Amygdala (tissue), 56 donors: ENCODE data around the gene CA10.
A peak's percentile ranks its signal among the peaks of the same experiment; 100 is the strongest.

Experiments used
- DNase-seq, 56 donors: peaks; one replicate each; lab custom pipeline; 2025; lab: John Stamatoyannopoulos, UW

The CA10 gene

DNA sequence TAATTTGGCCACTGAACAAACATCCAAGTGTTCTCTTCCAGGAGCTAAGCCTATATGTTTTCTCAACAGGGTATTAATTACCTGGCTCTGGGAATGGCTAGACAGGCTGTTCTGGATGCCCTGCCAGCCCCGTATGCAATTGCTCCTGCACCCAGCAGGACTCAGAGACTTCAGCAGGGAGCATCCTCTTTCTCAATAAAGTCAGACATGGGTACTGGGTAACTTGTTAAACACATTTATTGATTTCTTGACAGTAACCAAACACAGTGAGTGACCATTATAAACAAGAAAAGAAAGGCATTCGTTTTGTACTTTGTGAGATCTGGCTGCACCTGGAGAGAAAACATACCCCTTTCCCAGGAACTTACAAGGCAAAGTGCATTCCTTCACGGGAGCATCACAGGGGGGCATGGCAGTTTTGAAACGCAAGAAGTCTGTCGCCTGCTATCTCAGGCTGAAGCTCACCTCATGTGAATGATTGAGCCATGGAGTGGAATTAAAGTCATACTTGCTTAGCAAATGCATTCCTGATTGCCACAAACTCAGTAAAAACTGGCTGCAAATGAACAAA lies 528.3 kb downstream of the CA10 start:
- DNase-seq: no peak

DNA sequence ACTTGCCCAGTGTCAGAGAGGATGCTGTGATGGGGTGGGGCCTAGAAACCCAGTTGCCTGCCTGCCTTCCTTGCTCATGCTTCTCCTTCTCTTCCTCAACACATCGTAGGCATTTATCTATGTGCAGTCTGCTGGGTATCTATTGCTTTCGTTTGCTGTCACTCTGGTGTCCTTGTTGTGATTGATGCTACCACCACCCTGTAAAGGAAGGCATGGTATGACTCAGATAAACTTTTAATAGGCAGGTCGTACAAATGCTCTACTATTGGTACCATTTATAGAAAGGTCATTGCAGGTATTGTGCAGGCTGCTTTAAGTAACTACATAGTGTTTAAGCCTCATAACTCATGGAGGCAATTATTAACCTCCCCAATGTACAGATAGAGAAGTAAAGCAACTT lies 529.3 kb downstream of the CA10 start:
- no peak for DNase-seq

DNA sequence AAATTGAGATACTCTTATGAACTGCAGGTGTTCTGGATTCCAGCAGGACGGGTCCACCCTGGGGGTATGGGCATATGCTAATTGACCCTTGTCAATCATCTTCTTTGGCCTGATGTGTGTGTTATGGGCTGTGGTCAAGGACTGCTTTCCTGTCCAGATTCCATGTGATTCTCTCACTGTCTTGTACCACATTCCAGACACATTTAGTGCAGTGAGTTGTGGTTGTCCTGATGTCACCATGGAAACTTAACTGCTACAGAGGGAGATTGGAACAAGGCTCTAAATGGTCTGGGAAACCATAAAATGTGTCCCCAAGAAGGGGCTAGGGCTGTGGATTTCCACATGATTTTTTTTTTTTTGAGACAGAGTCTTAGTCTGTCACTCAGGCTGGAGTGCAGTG lies 530.7 kb downstream of the CA10 start:
- no peak for DNase-seq

DNA sequence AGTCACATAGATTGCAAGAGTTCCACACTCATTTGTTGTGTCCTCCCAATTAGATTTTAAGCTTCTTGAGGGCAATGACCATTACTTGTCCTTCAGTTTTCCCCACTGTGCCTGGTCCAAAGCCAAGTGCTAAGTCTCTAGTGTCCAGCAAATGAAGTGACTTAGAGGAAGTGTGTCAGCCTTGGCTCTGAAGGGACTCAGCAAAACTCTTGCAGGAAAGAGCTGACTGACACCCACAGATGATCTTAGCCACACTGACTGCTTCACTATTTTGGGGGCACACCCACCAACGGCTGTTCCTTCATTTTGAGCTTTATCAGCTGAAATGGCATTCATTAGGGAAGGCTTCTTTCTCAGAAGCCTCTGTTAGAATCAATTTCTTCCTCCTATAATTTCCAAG lies 540.0 kb downstream of the CA10 start:
- DNase-seq: no peak

DNA sequence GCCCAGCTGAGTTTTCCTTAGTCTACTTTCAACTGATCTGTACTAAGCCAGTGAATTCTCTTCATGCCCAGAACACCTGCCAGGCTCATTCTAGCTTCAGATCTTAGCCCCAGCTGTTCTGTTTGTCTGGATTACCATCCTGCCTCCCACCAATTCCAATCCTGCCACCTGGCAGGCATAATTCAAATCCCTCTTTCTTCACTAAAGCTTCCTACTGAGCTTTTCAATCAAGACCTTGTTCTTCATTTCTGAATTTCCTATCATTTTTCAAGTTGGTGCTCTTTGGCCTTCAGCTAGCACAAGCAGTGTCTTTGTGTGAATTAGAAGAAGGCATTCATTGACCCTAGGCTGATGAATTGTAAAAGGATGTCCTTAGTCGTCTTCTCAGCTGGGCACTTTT lies 540.5 kb downstream of the CA10 start:
- peak in 10 of 56 donors; percentile 5 to 65 (median 26) for DNase-seq

DNA sequence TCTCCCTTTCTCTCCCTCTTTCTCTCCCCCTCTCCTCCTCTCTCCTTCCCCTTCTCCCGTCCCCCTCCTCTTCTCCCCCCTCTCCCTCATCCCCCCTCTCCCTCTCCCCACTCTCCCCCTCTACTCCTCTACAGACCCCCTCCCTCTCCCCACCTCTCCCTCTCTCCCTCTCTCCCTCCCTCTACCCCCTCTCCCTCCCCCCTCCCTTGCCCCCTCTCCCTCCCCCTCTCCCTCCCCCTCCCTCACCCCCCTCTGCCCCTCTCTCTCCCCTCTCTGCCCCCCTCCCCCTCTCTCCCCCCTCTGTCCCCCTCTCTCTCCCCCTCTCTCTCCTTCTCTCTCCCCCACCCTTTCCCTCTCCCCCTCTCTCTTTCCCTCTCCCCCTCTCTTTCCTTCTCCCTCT lies 545.3 kb downstream of the CA10 start:
- DNase-seq: no peak

DNA sequence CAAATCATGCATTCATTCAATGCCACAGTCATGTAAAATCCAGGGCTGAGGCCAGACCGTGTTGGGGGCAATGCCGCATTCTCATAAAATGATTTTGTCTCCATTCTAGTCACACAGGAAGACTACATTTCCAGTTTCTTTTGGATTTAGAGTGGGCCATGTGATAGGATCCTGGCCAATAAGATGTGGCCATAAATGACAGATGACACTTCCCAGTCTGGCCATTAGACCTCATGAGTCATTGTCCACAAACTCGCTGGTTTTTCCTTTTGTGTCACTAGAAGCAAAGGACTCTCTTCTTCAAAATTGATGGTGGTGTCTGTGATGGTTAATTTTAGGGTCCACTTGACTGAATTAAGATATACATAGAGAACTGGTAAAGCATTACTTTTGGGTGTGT lies 545.8 kb downstream of the CA10 start:
- DNase-seq: no peak

DNA sequence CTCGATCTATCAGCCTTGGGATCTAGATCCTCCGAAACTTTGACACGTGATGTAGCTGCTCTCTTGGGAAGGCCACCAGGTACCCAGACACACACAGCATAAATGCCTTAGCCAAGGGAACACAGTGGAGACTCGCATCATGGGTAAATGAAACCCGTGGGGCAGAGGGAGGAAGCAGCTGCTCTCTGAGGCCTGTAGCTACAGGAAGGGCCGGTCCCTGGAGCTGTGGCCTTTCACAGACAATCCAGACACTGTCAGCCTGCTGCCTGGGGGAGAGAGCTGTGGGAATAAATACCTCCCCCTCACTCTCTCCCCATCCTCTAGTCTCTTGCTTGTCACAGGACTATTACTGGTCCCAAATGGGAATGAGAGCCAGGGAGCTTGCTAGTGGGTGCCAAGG lies 546.9 kb downstream of the CA10 start:
- peak in 2 of 56 donors; percentile 5 to 9 for DNase-seq

DNA sequence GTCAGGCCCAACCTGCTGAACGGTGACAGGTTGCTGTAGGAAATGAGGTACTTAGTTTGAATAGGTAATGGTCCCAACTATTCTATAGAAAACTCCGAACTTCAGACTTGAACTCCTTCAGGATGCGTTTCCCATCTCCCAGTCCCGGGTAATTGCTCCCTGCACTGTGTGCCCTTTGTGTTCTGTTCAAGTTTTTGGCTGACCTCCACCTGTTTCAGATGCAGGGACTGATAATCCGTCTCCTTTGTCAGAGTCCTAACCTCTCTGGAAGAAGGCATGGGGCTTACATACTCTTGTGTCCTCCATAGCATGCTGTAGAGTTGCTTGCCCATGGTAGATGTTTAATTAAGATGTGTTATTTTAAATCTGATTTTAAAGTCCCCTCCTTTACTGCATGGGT lies 547.7 kb downstream of the CA10 start:
- DNase-seq: no peak

DNA sequence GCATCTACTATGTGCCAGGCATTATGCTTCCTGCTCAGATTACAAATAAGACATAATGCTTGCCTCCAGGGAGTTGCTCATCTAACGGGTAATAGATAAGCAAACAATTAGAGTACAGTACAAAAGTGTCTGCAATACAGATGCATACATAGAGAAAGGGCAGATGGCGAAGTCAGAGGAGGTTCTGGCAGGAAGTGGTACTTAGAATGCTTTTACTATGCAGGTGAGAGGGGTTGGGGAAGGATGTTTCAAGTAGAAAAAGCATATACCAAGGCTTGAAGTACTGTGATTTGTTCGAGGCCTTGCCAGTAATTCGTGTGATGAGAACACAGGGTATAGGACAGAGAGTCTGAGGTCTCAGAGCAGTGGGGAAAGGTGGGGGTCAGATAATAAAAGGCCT lies 548.4 kb downstream of the CA10 start:
- no peak for DNase-seq

DNA sequence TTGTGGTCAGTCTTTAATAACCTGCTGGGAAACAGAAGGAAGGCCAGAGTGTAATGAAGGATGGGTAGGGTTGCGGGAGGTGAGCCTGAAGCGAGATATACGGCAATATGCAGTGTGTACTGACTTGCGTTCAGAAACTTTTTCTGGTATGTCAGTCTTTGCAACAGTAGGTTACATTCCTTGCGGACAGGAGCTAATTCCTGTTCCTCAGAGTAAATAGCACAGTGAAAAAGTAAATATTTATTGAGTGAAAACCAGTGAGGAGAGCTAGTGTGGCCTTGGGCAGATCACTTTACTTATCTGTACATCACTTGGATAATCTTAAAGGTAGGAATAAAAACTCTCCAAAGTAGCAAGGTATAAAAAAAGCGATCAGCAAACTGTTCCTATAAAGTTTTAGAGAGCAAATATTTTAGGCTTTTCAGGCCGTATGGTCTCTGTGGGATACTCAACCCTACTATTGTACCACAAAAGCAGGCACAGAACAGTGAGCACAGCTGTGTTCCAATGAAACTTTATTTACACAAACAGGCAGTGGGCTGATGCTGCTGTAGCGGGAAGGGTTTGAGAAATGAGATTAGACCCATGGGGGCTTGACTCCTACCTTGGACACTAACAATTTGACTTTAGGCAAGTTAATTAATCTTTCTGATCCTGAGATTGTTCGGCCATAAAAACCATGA lies 550.1 kb downstream of the CA10 start:
- DNase-seq: no peak

DNA sequence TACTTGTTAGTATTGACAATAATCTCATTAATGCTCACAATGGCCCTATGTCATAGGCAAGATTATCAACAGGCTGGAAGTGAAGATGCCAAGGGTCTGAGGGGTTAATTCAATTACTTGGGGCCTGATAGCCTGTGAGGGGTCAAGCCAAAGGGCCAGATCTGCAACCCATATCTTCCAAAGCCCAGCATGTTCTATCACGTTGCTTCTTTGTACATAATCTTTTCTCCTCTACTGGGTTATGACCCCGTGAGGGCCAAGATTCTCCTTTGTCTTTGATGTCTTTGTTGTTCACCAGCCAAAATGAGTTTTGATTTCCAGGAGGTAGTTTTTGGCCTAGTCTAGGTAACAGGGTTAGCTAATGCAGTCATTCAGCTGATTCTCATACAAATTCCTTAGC lies 551.0 kb downstream of the CA10 start:
- DNase-seq: no peak

DNA sequence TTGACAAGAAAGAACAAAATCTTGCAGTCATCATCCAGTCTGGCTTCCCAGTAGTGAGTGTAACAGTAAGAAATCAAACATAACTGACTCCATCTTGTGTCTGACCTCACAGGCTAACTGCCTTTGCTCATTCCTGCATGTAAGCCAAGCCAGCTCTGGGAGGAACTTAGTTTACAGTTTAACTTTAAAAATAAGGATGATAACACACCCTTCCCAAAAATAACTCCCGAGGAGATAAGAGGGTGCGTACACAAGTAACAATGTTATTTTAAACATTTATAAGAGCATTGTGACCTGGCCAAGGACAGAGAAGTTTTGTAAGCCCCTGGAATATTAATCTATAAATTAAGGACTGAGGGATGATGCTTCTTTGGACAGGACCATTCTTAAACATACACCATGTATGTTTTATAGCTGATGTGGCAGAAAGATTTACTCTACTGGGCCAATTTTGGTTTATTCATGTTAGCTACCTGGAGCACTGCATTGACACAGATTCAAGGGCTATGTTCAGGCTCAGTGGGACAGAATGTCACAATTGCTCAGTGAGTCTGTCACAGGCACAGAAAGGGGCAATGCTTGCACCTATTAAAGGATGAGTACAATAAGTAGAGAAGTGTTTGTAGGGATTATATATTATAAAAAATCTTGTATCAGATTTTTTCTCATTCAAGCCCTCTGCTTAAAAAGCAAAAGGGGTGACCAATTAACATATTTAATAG lies 554.1 kb downstream of the CA10 start:
- DNase-seq: no peak

DNA sequence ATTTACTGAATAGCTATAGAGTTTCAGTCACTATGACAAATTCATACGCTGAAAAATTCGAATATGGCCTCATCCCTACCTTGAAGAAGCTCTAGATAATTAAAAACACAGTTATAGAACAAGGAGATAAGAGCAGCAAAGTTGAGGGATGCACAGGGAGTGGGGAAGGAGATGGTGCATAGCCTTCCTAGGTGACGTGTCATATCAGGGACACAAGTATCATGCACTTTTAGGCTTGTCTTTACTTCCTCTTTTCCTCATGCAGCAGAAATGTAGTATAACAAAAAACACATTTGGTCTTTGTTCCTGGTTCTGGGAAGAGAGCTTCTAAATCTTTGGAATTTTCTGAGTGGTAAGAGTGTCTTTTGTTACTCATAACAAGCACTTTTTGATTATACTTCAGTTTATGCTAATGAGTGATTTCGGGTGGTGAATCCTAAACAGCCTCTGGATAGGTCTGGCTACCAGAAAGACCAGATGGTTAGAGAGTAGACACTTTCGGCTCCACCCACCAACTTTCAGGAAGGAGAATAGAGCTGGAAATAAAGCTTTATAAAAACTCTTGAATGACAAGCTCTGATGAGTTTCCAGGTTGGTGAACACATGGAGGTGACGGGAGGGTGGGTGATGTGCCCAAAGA lies 556.8 kb downstream of the CA10 start:
- DNase-seq: no peak

DNA sequence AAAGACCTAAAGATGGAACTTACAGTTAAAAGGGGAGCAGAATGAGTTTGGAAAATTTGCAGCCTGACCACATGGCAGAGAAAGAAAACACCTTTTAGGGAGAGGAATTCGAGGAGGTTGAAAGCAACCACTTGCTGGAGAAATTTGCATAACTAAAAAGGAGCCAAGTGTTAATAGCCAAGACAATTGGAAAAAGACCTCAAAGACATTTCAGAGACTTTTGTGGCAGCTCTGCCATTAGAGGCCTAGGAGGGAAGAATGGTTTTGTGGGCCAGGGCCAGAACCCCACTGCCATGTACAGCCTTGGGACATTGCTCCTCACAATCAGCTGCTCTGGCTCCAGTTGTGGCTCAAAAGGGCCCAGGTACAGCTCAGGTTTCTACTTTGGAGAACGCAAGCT lies 559.7 kb downstream of the CA10 start:
- no peak for DNase-seq

DNA sequence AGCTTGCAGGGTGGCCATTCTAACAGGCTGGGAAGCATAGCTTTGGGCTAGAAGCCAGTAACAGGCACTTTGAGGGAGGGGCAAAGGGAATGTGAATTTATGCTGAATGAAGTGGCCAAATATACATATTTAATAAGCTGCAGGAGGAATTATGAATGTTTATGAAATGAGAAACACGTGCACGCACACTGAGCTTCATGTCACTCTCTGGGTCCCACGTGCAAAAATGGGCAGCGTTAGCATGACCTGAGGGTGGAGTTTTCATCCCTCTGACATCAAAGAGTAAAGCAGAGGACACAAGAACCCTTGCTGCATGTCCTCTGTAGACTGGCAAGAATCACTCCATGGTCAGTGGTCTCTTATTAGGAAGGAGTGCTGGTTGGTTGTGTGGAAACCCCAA lies 561.2 kb downstream of the CA10 start:
- no peak for DNase-seq

DNA sequence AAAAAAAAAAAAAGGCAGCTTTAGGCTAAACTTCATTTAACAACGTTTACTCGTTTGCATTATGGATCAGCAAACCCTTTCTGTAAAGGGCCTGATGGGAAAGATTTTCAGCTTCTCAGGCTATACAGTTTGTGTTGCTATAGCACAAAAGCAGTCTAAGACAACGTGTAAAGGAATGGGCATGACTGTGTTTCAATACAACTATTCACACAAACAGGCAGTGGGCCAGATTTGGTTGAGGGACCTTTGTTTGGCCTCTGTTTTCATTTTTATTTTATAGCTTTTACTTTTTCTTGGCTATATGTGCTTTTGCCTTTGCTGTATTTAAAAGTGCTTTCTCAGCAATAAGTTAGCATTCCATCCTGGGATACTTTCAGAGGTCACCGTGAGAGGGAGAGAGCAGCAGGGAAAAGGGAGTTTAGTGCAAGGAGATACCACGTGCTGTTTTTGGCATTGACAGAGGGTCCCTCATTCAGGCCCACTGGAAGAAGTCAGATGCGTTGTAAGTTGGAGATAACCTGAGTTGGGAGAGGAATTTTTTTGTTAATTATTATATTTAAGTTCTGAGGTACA lies 562.6 kb downstream of the CA10 start:
- DNase-seq: no peak

DNA sequence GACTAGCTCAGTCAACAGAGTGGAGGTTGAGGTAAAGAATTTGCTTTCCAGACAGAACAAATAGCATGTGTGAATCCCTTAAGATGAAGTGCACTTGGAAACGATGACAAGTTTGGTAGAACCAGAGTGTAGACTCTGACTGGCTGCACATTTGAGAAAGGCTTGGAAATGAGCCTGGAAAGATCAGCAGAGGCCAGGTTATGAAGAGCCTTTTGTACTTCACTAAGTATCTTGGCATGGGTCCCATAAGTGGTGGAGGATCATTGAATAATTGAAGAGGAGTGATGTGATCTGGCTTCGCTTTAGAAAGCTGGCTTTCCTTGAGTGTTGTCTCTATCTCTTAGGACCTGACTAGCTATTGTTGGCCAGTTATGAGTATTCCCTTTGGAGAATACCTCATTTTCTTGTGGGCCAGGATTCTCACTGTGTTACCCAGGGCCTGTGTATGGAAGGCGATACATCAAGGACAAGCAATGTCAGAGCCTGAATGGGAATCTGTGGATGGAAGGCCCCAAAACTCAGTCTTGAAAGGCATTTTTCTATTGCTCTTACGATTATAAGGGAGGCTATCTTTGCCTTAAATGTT lies 568.4 kb downstream of the CA10 start:
- peak in 1 of 56 donors; percentile 22 for DNase-seq

DNA sequence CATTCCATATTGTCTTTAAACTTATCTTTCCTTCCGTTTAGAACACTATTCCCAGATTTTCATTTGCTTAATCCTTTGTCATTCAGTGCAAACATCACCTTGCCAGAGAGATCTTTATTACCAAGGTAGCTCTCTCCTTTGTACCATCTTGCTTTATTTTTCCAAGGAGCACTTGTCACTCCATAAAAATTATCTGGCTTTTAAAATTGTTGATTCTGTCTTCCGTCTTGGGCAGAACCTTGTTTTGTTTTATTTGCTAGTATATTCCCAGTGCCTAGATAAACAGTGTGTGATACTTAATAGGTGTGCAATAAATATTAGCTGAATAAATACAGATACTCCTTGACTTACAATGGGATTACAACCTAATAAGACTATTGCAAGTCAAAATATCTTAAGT lies 570.5 kb downstream of the CA10 start:
- no peak for DNase-seq

DNA sequence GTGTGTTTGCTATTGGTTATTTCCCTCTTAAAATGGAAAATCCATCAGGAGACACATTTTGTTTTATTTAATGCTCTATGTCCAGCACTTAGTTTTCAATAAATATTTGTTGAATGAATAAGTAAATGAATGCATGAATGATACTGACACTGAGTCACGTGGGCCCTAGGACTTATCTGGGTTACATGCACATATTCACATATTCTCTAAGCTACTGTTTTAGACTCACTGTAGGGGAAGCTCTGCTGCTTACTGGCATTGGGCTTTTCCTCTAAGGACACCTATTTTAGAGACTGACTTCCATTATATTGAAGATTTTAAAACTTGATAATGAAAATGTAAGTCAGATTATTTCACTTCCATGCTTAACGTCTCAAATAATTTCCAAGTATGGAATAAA lies 571.0 kb downstream of the CA10 start:
- DNase-seq: no peak
